HG02759 (cell line): ENCODE measurements around the gene SHC2.
"Not testable (repeated sequence)": the region's sequence is repeated elsewhere in the genome, so short reads cannot be mapped to it uniquely, and the experiment has no call there.

Source experiments
- ATAC-seq: cut with Tn5 transposase; IDR thresholded peaks from one replicate; pipeline ENCODE4 v1.9.1; 2021; ENCODE audit warnings: mild to moderate bottlenecking, moderate library complexity; ENCODE audit not compliant: unreplicated experiment

Gene SHC2

DNA sequence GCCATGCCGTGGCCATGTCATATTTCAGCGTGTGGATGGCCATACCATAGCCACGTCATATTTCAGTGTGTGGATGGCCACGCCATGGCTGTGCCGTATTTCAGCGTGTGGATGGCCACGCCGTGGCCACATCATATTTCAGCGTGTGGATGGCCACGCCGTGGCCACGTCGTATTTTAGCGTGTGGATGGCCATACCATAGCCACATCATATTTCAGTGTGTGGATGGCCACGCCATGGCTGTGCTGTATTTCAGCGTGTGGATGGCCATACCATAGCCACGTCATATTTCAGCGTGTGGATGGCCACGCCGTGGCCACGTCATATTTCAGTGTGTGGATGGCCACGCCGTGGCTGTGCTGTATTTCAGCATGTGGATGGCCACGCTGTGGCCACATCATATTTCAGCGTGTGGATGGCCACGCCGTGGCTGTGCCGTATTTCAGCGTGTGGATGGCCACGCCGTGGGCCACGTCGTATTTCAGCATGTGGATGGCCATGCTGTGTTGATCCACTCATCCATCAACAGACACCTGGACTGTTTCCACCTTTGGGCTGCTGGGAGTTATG is 9.8 kb downstream of the SHC2 start:
- ATAC-seq: not testable (repeated sequence)

GRCh38 chr19:449916-450315 is 10.9 kb downstream of the SHC2 start:
- ATAC-seq: no peak

DNA sequence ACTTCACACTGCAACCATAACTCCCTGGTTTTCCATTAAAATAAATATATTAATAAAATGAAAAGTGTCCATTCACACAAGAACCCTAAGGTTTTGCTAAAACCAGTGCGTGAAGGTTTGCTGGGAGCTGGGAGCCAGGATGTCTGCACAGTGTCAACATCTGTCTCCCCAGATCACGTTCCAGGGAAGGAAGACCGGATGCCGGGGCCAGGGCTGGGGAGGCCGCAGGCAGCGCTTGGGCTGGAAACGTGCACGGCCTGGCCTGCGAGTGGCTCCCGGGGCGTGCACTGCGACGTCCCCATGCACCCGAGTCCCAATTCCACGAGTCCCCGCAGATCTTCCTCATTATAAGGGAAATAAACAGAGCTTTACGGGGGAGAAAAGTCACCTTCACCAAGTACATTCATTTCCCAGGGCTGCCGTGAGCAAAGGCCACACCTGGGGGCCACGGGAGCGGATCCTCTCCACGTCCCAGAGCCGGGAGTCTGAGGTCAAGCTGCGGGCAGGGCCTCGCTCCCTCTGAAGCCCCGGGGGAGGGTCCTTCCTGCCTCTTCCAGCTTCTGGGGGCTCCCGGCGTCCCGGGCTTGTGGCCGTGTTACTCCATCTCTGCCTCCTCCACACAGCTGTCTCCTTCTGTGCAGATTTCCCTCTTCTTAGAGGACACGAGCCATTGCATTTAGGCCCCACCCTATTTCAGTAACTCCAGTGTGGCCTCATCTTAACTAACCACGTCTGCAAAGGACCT is 12.8 kb downstream of the SHC2 start:
- ATAC-seq: no peak

GRCh38 chr19:447064-447426 is 13.8 kb downstream of the SHC2 start:
- ATAC-seq: no peak

- no peak for ATAC-seq
These were observed 16.1 kb downstream of the SHC2 start for GRCh38 chr19:444677-445210.

GRCh38 chr19:443005-443404 is 17.8 kb downstream of the SHC2 start:
- no peak for ATAC-seq

DNA sequence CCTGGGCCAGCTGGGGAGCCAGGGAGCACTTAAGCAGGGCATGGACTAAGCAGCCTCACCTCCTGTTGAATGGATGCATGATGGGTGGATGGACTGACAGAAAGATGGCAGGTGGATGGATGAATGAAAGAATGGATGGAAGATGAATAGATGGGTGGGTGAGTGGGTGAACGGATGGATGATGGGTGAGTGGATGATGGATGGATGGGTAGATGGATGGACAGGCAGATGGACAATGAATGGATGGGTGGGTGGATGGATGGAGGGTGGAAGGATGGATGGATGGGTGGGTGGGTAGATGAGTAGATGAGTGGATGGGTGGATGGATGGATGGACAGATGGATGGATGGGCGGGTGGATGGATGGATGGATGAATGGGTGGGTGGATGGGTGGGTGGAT is 18.7 kb downstream of the SHC2 start:
- no peak for ATAC-seq

GRCh38 chr19:441213-441836 is 19.5 kb downstream of the SHC2 start:
- ATAC-seq: no peak

GRCh38 chr19:440391-441212 is 20.2 kb downstream of the SHC2 start:
- ATAC-seq: no peak

DNA sequence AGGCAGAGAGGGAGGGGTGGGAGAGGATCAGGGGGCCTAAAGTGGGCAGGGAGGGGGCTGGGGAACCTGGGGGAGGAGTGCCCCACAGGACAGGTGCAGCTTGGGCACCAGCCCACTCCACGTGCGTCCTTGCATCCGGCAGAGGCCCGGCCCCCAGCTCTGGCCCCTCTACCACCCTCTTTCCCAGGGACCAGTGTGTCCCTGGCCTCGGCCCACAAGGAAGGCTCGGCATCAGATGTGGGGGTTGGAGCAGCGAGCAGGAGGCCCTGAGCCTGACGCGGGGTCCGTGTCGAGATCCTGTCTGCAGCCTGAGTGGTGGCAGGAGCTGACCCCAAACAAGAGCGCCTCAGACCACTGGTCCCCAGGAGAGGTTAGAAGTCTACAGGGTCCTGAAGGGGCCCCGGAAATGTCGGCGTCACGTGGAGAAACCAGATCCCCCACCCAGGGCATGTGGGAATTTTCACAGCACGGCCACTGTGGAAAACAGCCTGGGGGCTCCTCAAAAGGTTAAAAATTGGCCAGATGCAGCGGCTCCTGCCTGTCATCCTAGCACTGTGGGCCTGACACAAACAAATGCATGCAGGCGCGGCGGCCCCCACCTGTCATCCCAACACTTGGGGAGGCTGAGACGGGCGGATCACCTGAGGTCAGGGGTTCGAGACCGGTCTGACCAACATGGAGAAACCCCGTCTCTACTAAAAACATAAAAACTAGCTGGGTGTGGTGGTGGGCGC is 21.5 kb downstream of the SHC2 start:
- ATAC-seq: no peak

DNA sequence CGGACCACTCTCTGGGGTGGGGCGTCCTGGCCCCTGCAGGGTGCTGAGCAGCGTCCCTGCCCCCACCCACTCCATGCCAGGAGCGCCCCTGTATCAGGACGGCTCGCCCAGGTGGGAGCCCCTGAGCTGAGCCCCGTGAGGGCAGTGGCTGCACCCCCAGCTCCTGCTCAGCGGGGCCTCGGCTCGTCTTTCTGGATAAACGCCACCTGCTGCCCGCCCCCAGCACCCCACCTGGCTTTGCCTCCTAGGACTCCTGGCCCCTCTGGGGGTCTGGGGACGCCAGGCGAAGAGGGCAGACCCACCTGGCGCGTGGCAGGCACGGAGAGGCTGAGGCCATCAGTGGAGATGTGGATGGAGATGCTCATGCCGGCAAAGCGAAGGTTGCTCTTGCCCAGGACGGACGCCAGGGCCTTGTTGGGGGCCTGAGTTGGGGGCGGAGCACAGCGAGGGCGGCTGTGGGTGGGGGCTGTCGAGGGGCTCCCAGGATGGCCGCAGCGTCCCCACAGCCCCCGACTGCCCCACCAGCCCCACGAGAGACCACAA is 22.3 kb downstream of the SHC2 start:
- ATAC-seq: no peak

- ATAC-seq: no peak
These were observed 23.8 kb downstream of the SHC2 start for GRCh38 chr19:437041-437440.

GRCh38 chr19:436413-436950 is 24.4 kb downstream of the SHC2 start:
- ATAC-seq: no peak

DNA sequence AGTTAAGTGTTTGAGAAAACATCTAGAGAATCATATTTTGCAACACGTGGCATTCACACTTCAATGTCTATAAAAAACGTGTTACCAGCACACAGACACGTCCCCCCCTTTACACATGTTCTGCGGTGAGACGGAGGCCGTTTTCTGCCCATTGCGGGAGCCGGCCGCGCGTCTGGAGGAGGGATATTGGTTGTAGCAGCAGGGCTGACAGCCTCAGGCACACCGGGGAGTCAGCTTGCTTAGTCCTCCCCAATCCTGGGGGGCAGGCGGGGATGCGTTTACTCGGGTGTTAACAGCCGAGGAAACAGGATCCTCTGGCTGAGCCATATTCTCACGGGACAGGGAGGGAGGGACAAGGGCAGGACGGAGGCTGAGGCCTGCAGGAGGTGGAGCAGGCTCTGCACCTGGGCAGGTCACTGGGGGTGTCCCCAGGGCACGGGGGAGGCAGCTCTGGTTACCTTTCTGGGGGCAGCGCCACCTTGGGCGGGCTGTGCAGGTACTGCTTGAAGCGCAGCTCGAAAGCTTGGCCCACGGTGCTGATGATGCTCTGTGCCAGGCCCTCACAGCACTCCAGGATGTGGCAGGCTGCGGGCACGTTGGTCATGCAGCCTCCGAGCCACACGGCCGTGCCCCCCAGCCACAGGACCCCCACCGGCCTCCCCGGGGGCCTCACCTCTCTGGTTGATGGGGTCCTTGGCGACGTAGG is 25.0 kb downstream of the SHC2 start:
- no peak for ATAC-seq

GRCh38 chr19:435056-435706 is 25.7 kb downstream of the SHC2 start:
- no peak for ATAC-seq

- no peak for ATAC-seq
These were observed 26.5 kb downstream of the SHC2 start for GRCh38 chr19:434152-434960.

- ATAC-seq: no peak
These were observed 30.1 kb downstream of the SHC2 start for GRCh38 chr19:430701-431100.

- ATAC-seq: no peak
These were observed 32.7 kb downstream of the SHC2 start for GRCh38 chr19:428149-428548.
